PC-9 (cell line): ENCODE data around the gene HEBP1. TPM values are rescaled to one million over a fixed set of nuclear protein-coding genes. Genes with fewer than 3 reads are reported as not detected.

Experiments used
- BruUV-seq: library from RNA; stranded (reverse); fragments of 400-500 nt; replicated peaks from 2 replicates; lab custom pipeline; 2021; lab: Mats Ljungman, UMichigan
- CTCF ChIA-PET: fragments of 300-600 bp; sonication (Branson Sonifier 250); formaldehyde crosslinking; loops from one replicate; lab custom pipeline; 2022; ENCODE audit warnings: antibody characterized with exemption; lab: Charles Lee
- POLR2A ChIA-PET: fragments of 300-600 bp; sonication (Branson Sonifier 250); formaldehyde crosslinking; loops from one replicate; lab custom pipeline; 2022; ENCODE audit warnings: antibody characterized with exemption; ENCODE audit not compliant: unreplicated experiment; lab: Charles Lee
- DNase-seq, 2 experiments: peaks; one replicate each; pipeline versions ENCODE4 v3.0.0 to v3.0.0-alpha.2; 2015 to 2022; ENCODE audit warnings: mixed read lengths in 1 of 2
- H2AFZ ChIP-seq: fragments of 200-600 bp; sonication (generic); 2 replicates; pipeline ENCODE4 v1.8.1; 2017; ENCODE audit warnings: antibody characterized with exemption
- H3F3A ChIP-seq: fragments of 200-600 bp; sonication (generic); 2 replicates; pipeline ENCODE4 v1.8.1; 2017; ENCODE audit warnings: antibody characterized with exemption, mild to moderate bottlenecking, low read depth; ENCODE audit not compliant: insufficient read depth
- H3K27ac ChIP-seq: fragments of 200-600 bp; sonication (generic); 2 replicates; pipeline ENCODE4 v1.6.1; 2016; ENCODE audit warnings: mixed run types
- H3K27me3 ChIP-seq: fragments of 200-600 bp; sonication (generic); 2 replicates; pipeline ENCODE4 v1.6.1; 2016; ENCODE audit warnings: low read depth, mixed run types; ENCODE audit not compliant: insufficient read depth
- H3K36me3 ChIP-seq: fragments of 200-600 bp; sonication (generic); 2 replicates; pipeline ENCODE4 v1.6.1; 2016; ENCODE audit warnings: low read depth, mixed run types
- H3K4me1 ChIP-seq: fragments of 200-600 bp; sonication (generic); replicated peaks from 2 replicates; pipeline ENCODE4 v1.6.1; 2016; ENCODE audit warnings: mixed run types; ENCODE audit not compliant: insufficient read depth
- H3K4me2 ChIP-seq: fragments of 200-600 bp; sonication (generic); 2 replicates; pipeline ENCODE4 v1.6.1; 2017; ENCODE audit warnings: mixed run types
- H3K4me3 ChIP-seq: fragments of 200-600 bp; sonication (generic); 2 replicates; pipeline ENCODE4 v1.6.1; 2016; ENCODE audit warnings: mixed run types
- H3K79me2 ChIP-seq: fragments of 200-600 bp; sonication (generic); 2 replicates; pipeline ENCODE4 v1.6.1; 2017; ENCODE audit warnings: low read depth, mixed run types
- H3K9me2 ChIP-seq: fragments of 200-600 bp; sonication (generic); 2 replicates; pipeline ENCODE4 v1.8.1; 2017; ENCODE audit warnings: mild to moderate bottlenecking; ENCODE audit not compliant: insufficient read depth
- H3K9me3 ChIP-seq: fragments of 200-600 bp; sonication (generic); 2 replicates; pipeline ENCODE4 v1.8.1; 2016; ENCODE audit warnings: low read depth; ENCODE audit not compliant: insufficient read depth
- H4K20me1 ChIP-seq: fragments of 200-600 bp; sonication (generic); 2 replicates; pipeline ENCODE4 v1.8.1; 2017; ENCODE audit not compliant: insufficient read depth
- EZH2 ChIP-seq: fragments of 200-600 bp; sonication (generic); IDR thresholded peaks from 2 replicates; pipeline ENCODE4 v1.8.0; 2017; ENCODE audit warnings: antibody characterized with exemption, low read depth
- intact Hi-C: fragments of 100-400 bp; cut with micrococcal nuclease; formaldehyde crosslinking; loops from one replicate; pipeline ENCODE4 v1.10.0; 2022; ENCODE audit not compliant: unreplicated experiment
- total RNA-seq: library from RNA; stranded (reverse); gene quantifications from 2 replicates; pipeline ENCODE4 v1.2.3, GENCODE V29; 2021
- TF ChIP-seq, protein P1 (sequence below): fragments of 200-600 bp; sonication (generic); conservative IDR thresholded peaks from 2 replicates; pipeline ENCODE4 v1.6.1; 2017; ENCODE audit warnings: mixed run types, antibody characterized with exemption, mild to moderate bottlenecking, moderate library complexity

The HEBP1 gene
- total RNA-seq, 1 experiment from 2014 or later, result 148 TPM

DNA sequence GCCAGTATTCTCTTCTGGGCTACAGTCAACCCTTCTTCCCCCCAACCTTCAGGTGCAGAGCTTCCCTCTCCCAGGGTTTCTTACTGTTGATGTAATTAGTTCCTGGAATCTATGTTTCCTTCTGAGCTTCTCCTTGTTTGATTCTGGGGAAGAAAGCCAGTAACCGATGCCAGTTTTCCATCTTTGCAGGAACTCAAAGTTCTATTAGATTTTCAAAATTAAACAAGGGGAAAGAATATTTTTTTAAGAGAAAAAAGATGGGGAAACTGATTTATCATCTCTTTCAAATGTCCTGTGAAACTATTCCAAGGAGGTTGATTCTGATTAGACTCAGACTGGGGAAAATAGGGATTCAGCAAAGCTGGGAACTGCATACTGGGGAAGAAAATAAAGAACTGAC, 26.2 kb upstream of the HEBP1 start:
- BruUV-seq, result no TSS peak
- TF ChIP-seq, protein P1, sequence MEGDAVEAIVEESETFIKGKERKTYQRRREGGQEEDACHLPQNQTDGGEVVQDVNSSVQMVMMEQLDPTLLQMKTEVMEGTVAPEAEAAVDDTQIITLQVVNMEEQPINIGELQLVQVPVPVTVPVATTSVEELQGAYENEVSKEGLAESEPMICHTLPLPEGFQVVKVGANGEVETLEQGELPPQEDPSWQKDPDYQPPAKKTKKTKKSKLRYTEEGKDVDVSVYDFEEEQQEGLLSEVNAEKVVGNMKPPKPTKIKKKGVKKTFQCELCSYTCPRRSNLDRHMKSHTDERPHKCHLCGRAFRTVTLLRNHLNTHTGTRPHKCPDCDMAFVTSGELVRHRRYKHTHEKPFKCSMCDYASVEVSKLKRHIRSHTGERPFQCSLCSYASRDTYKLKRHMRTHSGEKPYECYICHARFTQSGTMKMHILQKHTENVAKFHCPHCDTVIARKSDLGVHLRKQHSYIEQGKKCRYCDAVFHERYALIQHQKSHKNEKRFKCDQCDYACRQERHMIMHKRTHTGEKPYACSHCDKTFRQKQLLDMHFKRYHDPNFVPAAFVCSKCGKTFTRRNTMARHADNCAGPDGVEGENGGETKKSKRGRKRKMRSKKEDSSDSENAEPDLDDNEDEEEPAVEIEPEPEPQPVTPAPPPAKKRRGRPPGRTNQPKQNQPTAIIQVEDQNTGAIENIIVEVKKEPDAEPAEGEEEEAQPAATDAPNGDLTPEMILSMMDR, result no peak
- no peak for TF ChIP-seq EZH2
- no peaks in the 10 kb centered on the region for H3K9me3 ChIP-seq
- no peak overlapping the region for H3K4me3 ChIP-seq
- H3K36me3 ChIP-seq, result no peaks in the 10 kb centered on the region
- intact Hi-C loops, result loop anchor here (10.0 kb wide), 1 partner anchor 1139 kb away; no protein-coding TSS in a partner anchor
- POLR2A ChIA-PET, result interaction anchor here (0.7 kb wide), 2 partner anchors 98 to 179 kb away, joined by 4 read pairs; no protein-coding TSS in a partner anchor
- H2AFZ ChIP-seq, result no peak overlapping the region
- H4K20me1 ChIP-seq, result no peaks in the 10 kb centered on the region
- DNase-seq, result no peak
- H3K27ac ChIP-seq, result no peak overlapping the region
- no peaks in the 10 kb centered on the region for H3K9me2 ChIP-seq
- H3K27me3 ChIP-seq, result no peaks in the 10 kb centered on the region
- H3K4me2 ChIP-seq, result no peak overlapping the region
- CTCF ChIA-PET, result no interaction called here
- H3K79me2 ChIP-seq, result no peaks in the 10 kb centered on the region
- no peaks in the 10 kb centered on the region for H3F3A ChIP-seq
- no peaks in the 10 kb centered on the region for H3K4me1 ChIP-seq

DNA sequence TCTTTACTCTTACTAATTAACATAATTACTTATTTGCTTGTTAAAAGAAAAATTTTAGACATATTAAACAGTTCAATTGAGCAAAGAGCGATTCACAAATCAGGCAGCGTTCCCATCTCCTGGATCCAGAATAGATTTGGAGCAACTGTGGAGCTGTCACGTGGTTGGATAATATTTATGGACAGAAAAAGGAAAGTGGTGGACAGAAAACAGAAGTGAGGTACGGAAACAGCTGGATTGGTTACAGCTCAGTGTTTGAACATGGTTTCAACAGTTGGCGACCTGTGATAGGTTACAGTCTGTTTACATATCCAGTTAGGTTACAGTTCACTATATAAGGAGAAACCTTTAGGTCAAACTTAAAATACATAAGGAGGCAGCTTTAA, 24.5 kb upstream of the HEBP1 start:
- H3K79me2 ChIP-seq, result no peaks in the 10 kb centered on the region
- POLR2A ChIA-PET, result interaction anchor here (0.6 to 0.7 kb wide), 3 partner anchors 32 to 649 kb away, joined by 3 to 6 read pairs (median 5); no protein-coding TSS in a partner anchor
- H3K9me2 ChIP-seq, result no peaks in the 10 kb centered on the region
- H4K20me1 ChIP-seq, result no peaks in the 10 kb centered on the region
- H3K4me1 ChIP-seq, result no peaks in the 10 kb centered on the region
- H3K9me3 ChIP-seq, result no peaks in the 10 kb centered on the region
- H3K36me3 ChIP-seq, result no peaks in the 10 kb centered on the region
- CTCF ChIA-PET, result interaction anchor here (0.5 to 2.1 kb wide), 20 partner anchors 10 to 1143 kb away, joined by 3 to 15 read pairs (median 4); partner anchors contain the start of gene EMP1
- H3F3A ChIP-seq, result no peaks in the 10 kb centered on the region
- no peak overlapping the region for H3K27ac ChIP-seq
- no peak for TF ChIP-seq EZH2
- TF ChIP-seq, protein P1, result no peak
- no peaks in the 10 kb centered on the region for H3K27me3 ChIP-seq
- DNase-seq, result no peak
- no peak overlapping the region for H3K4me3 ChIP-seq
- no peak overlapping the region for H3K4me2 ChIP-seq
- no TSS peak for BruUV-seq
- intact Hi-C loops, result loop anchor here (1.0 to 10.0 kb wide), 9 partner anchors 74 to 1140 kb away; no protein-coding TSS in a partner anchor
- no peak overlapping the region for H2AFZ ChIP-seq

DNA sequence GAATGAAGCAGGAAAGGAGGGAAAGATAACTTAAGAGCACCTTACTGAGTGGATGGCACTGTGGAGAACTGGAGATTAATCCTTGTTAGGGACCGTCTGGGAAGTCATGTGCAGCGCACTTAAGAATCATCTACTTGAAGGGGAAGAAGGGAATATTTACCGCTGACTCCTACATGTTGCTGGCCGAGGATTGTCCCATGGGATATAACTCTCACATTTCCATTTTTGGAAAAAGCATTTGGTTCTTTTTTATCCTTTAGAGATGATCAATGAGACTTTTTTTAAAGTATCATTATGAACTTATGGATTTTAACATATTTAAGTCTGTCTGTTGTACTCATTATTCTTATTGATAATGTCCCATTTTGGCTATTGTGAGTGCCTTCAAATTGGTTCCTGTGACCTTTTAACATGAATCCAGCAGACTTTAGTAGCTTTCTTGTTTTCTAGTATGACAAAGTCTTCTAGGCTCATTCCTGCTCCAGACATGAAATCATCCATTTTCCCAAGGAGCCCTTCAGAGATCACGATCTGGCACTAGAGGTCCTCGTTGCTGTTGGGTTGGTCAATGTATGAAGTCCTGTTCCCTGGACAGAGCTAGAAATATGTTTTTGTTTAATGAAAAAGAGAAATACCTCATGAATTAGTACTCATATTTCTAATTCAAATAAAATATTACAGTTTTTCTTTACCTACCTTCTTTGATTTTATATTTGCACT, 23.9 kb upstream of the HEBP1 start:
- no peaks in the 10 kb centered on the region for H3K36me3 ChIP-seq
- BruUV-seq, result no TSS peak
- ChIA-PET POLR2A (interaction anchor here (0.6 kb wide), 2 partner anchors 33 to 650 kb away, joined by 3 to 5 read pairs; no protein-coding TSS in a partner anchor), CTCF (interaction anchor here (0.5 to 2.1 kb wide), 21 partner anchors 11 to 1143 kb away, joined by 3 to 15 read pairs (median 4); partner anchors contain the start of gene EMP1)
- no peaks in the 10 kb centered on the region for H3K4me1 ChIP-seq
- no peaks in the 10 kb centered on the region for H3K27me3 ChIP-seq
- intact Hi-C loops, result loop anchor here (1.0 to 10.0 kb wide), 9 partner anchors 74 to 1141 kb away; no protein-coding TSS in a partner anchor
- peak; percentile 54 to 57 for DNase-seq
- TF ChIP-seq EZH2, result no peak
- TF ChIP-seq, protein P1, result peak; percentile 69
- H2AFZ ChIP-seq, result no peak overlapping the region
- H3K9me2 ChIP-seq, result no peaks in the 10 kb centered on the region
- H3K79me2 ChIP-seq, result no peaks in the 10 kb centered on the region
- H3K4me3 ChIP-seq, result no peak overlapping the region
- no peaks in the 10 kb centered on the region for H3F3A ChIP-seq
- no peaks in the 10 kb centered on the region for H3K9me3 ChIP-seq
- H4K20me1 ChIP-seq, result no peaks in the 10 kb centered on the region
- H3K4me2 ChIP-seq, result no peak overlapping the region
- H3K27ac ChIP-seq, result no peak overlapping the region
